Measurements from ENCODE around the gene NDE1.
A peak's percentile ranks its signal among the peaks of the same experiment; 100 is the strongest.

The NDE1 gene

GRCh38 chr16:15741207-15741871, 91.3 kb downstream of the NDE1 start:
- no peak for DNase-seq

GRCh38 chr16:15742716-15743115, 92.7 kb downstream of the NDE1 start:
- no peak for DNase-seq

- DNase-seq = no peak
These were observed 93.6 kb downstream of the NDE1 start for GRCh38 chr16:15743657-15744056.

- no peak for DNase-seq
These were observed 96.3 kb downstream of the NDE1 start for GRCh38 chr16:15746332-15746731.

- DNase-seq = no peak
These were observed 97.9 kb downstream of the NDE1 start for GRCh38 chr16:15747937-15748336.

- no peak for DNase-seq
These were observed 98.6 kb downstream of the NDE1 start for GRCh38 chr16:15748654-15749053.

- DNase-seq = no peak
These were observed 99.3 kb downstream of the NDE1 start for GRCh38 chr16:15749371-15749770.

- DNase-seq = no peak
These were observed 99.9 kb downstream of the NDE1 start for GRCh38 chr16:15749985-15750384.

- no peak for DNase-seq
These were observed 101.9 kb downstream of the NDE1 start for GRCh38 chr16:15751940-15752339.

- DNase-seq = no peak
These were observed 102.9 kb downstream of the NDE1 start for GRCh38 chr16:15752717-15753488.

GRCh38 chr16:15754821-15755534, 104.9 kb downstream of the NDE1 start:
- DNase-seq = no peak

- DNase-seq = no peak
These were observed 107.0 kb downstream of the NDE1 start for GRCh38 chr16:15757077-15757386.

- DNase-seq = no peak
These were observed 107.7 kb downstream of the NDE1 start for GRCh38 chr16:15757630-15758251.

- DNase-seq = no peak
These were observed 109.0 kb downstream of the NDE1 start for GRCh38 chr16:15759070-15759469.

- DNase-seq = no peak
These were observed 110.1 kb downstream of the NDE1 start for GRCh38 chr16:15760129-15760528.

GRCh38 chr16:15764112-15764511, 114.1 kb downstream of the NDE1 start:
- DNase-seq = no peak

GRCh38 chr16:15765116-15765515, 115.1 kb downstream of the NDE1 start:
- no peak for DNase-seq

GRCh38 chr16:15765880-15766279, 115.8 kb downstream of the NDE1 start:
- peak; percentile 49 for DNase-seq

GRCh38 chr16:15766918-15767317, 116.9 kb downstream of the NDE1 start:
- no peak for DNase-seq

- DNase-seq = no peak
These were observed 118.2 kb downstream of the NDE1 start for GRCh38 chr16:15768201-15768600.

- DNase-seq = no peak
These were observed 119.2 kb downstream of the NDE1 start for GRCh38 chr16:15769239-15769638.

- DNase-seq = no peak
These were observed 120.1 kb downstream of the NDE1 start for GRCh38 chr16:15770107-15770506.

GRCh38 chr16:15770512-15770911, 120.5 kb downstream of the NDE1 start:
- DNase-seq = no peak

- no peak for DNase-seq
These were observed 121.6 kb downstream of the NDE1 start for GRCh38 chr16:15771694-15772093.

All from NCI-H1105 (cell line).